ENCODE data around the gene PRTN3. TPM values are rescaled to one million over a fixed set of nuclear protein-coding genes. Genes with fewer than 3 reads are reported as not detected.

PRTN3 gene
- total and polyA plus RNA-seq, 2 of the 4 experiments (the other 2 are of a cell fraction), result not detected

GRCh38 chr19:815079-815774 lies 25.6 kb upstream of the PRTN3 start:
- H3K36me3 ChIP-seq (ENCODE audit: control insufficient read depth, insufficient read depth, low read length), result peaks cover 44% of the 10 kb centered on the region
- peaks cover 24% of the 10 kb centered on the region for H4K20me1 ChIP-seq (ENCODE audit: insufficient read depth, low read length)
- ChIA-PET CTCF (no interaction called here), POLR2A (ENCODE audit: unreplicated experiment) (no interaction called here)
- no peaks in the 10 kb centered on the region for H3K9me3 ChIP-seq (ENCODE audit: control insufficient read depth, insufficient read depth, low read length)
- 91% methylated on average over 35 of the region's 47 CpGs; no CpG with 5 or more reads in 1 of the 2 experiments for WGBS, 2 experiments (ENCODE audit: extremely low coverage in 2 of 2, insufficient read length in 1 of 2)
- no peak overlapping the region for H3K9ac ChIP-seq (ENCODE audit: low read depth, low read length)
- no peak overlapping the region for H3K56ac ChIP-seq (ENCODE audit: extremely low read depth, insufficient read depth, low read length)
- H4K91ac ChIP-seq (ENCODE audit: insufficient read depth, low read depth, low read length), result no peak overlapping the region
- no peak overlapping the region for H2BK20ac ChIP-seq (ENCODE audit: low read depth, low read length)
- in situ Hi-C loops (cut with MboI; ENCODE audit: low sequenced_read_pairs), result no loop called here
- ATAC-seq (ENCODE audit: low read depth) (no peak), DNase-seq (no peak)
- no peaks in the 10 kb centered on the region for H3K9me1 ChIP-seq (ENCODE audit: insufficient read depth, low read length)
- H3K18ac ChIP-seq (ENCODE audit: low read depth, low read length), result no peak overlapping the region
- intact Hi-C loops (cut with micrococcal nuclease), result loop anchor here (1.0 kb wide), 1 partner anchor 35 kb away; no protein-coding TSS in a partner anchor
- H3K4me3 ChIP-seq (ENCODE audit: insufficient read depth, low read depth, low read length), result no peak overlapping the region
- H4K5ac ChIP-seq (ENCODE audit: low read depth, low read length), result no peak overlapping the region
- H3K23ac ChIP-seq (ENCODE audit: low read depth, low read length), result no peak overlapping the region
- no peak overlapping the region for H3K4me2 ChIP-seq (ENCODE audit: low read depth, low read length)
- H3K79me1 ChIP-seq (ENCODE audit: low read depth in 1 of 2, low read length in 2 of 2), result peaks cover 0 to 7% of the 10 kb centered on the region in 2 experiments; a peak in 3 of 4 replicates
- H2AK9ac ChIP-seq (replicated peaks; ENCODE audit: low read depth, low read length, poor library complexity), result no peak overlapping the region
- no peak overlapping the region for H2BK5ac ChIP-seq (ENCODE audit: low read depth, low read length, poor library complexity, severe bottlenecking)
- no peak overlapping the region for H2BK120ac ChIP-seq (ENCODE audit: low read depth, low read length)
- dilution Hi-C loops (cut with HindIII; ENCODE audit: low sequenced_read_pairs, unreplicated experiment), result no loop called here
- no peaks in the 10 kb centered on the region for H3K27me3 ChIP-seq (ENCODE audit: control insufficient read depth, insufficient read depth, low read length)
- no peak overlapping the region for H3K14ac ChIP-seq (replicated peaks; ENCODE audit: low read depth, low read length)
- H2BK15ac ChIP-seq (ENCODE audit: low read depth, low read length), result no peak overlapping the region
- H4K8ac ChIP-seq (ENCODE audit: low read depth in 2 of 2, low read length in 2 of 2), result no peak overlapping the region
- TF ChIP-seq RAD21 (IDR thresholded peaks at IDR 0.05; ENCODE audit: low read length), result no peak
- TF ChIP-seq CTCF (conservative IDR thresholded peaks at IDR 0.05; ENCODE audit: low read depth, low read length), result no peak
- TF ChIP-seq NFE2L2 (IDR thresholded peaks at IDR 0.05; ENCODE audit: low read depth, low read length), result no peak
- TF ChIP-seq POLR2A (IDR thresholded peaks at IDR 0.05; ENCODE audit: low read depth, low read length), result no peak; the same call in 1 of the 2 replicates
- no peak for TF ChIP-seq CHD1 (IDR thresholded peaks at IDR 0.05; ENCODE audit: low read depth, low read length)
- no peak for TF ChIP-seq MAZ (IDR thresholded peaks at IDR 0.05; ENCODE audit: borderline replicate concordance, low read depth, low read length)
- no peak for TF ChIP-seq MXI1 (IDR thresholded peaks at IDR 0.05; ENCODE audit: borderline replicate concordance, low read depth, low read length)
- no peak for TF ChIP-seq ELK1 (IDR thresholded peaks at IDR 0.05; ENCODE audit: borderline replicate concordance, low read depth, low read length)
- no peak for TF ChIP-seq RFX5 (IDR thresholded peaks at IDR 0.05; ENCODE audit: low read depth, low read length)
- TF ChIP-seq FOS (IDR thresholded peaks at IDR 0.05; ENCODE audit: low read depth, low read length), result no peak
- TF ChIP-seq SMC3 (IDR thresholded peaks at IDR 0.05; ENCODE audit: low read depth, low read length), result no peak
- TF ChIP-seq MAFK (IDR thresholded peaks at IDR 0.05; ENCODE audit: low read depth, low read length), result no peak
- TF ChIP-seq BHLHE40 (IDR thresholded peaks at IDR 0.05; ENCODE audit: low read depth, low read length), result no peak
- no peak for TF ChIP-seq USF2 (IDR thresholded peaks at IDR 0.05; ENCODE audit: low read depth, low read length)
- no TSS peak for BruUV-seq (replicated peaks)
- H3K4me1 ChIP-seq (ENCODE audit: control insufficient read depth, insufficient read depth, low read length), result no peaks in the 10 kb centered on the region
- H3K4ac ChIP-seq (ENCODE audit: low read depth, low read length), result no peak overlapping the region
- H2AFZ ChIP-seq (replicated peaks; ENCODE audit: low read length, poor library complexity), result no peak overlapping the region
- no peak overlapping the region for H3K27ac ChIP-seq (ENCODE audit: insufficient read depth, low read length)
- no peak overlapping the region for H2AK5ac ChIP-seq (ENCODE audit: low read depth, low read length)
